K562 (cell line): ENCODE data around the gene CSRNP3. TPM values are rescaled to one million over a fixed set of nuclear protein-coding genes. Genes with fewer than 3 reads are reported as not detected.

ENCODE experiments used
- ATAC-seq: fragments of 200-7000 bp; cut with Tn5 transposase; 3 replicates; pipeline ENCODE4 v1.9.1; 2020; ENCODE audit warnings: moderate library complexity
- BruUV-seq: library from RNA; stranded (reverse); fragments of 400-500 nt; replicated peaks from 2 replicates; lab custom pipeline; 2021; lab: Mats Ljungman, UMichigan
- CTCF ChIA-PET: fragments of 300-600 bp; formaldehyde crosslinking; extraction: SDS; loops from one replicate; lab custom pipeline; 2021; ENCODE audit warnings: low intra/inter-chr PET ratio; lab: Yijun Ruan, JAX
- POLR2A ChIA-PET: fragments of 300-600, 350-650 bp; sonication (Branson Sonifier 250); formaldehyde crosslinking; extraction: SDS; loops from one replicate; lab custom pipeline; 2021; ENCODE audit warnings: antibody characterized with exemption, inconsistent platforms; lab: Yijun Ruan, JAX
- DNase-seq, 4 experiments: peaks; one replicate each; pipeline versions ENCODE4 v3.0.0 to v3.0.0-alpha.2; 2011 to 2018; ENCODE audit warnings: low spot score in 3 of 4, mixed read lengths in 3 of 4; ENCODE audit errors: extremely low read depth in 1 of 4
- FAIRE-seq: peaks from 2 replicates; lab custom pipeline; 2011; peaks lifted over from hg19 to GRCh38; lab: Jason Lieb, UNC
- H2AFZ ChIP-seq: 2 replicates; pipeline ENCODE4 v1.6.0; 2011; ENCODE audit warnings: low read depth, low read length, control low read depth, inconsistent platforms
- H3K27ac ChIP-seq: fragments of 200-600 bp; 3 replicates; pipeline ENCODE4 v1.8.0; 2011; ENCODE audit warnings: low read depth, mild to moderate bottlenecking, control low read depth, inconsistent platforms, low read length, moderate library complexity, mixed read lengths; ENCODE audit errors: extremely low read depth
- H3K27me3 ChIP-seq, 2 experiments: fragments of 300-600 bp in 1 of 2; 2 replicates in 1 of 2; 3 replicates in 1 of 2; pipeline versions ENCODE4 v1.6.0 to v1.8.0; 2011; ENCODE audit warnings: inconsistent platforms in 2 of 2, low read length in 2 of 2, mild to moderate bottlenecking in 1 of 2, mixed read lengths in 1 of 2, moderate library complexity in 1 of 2; ENCODE audit not compliant: control insufficient read depth in 2 of 2, insufficient read depth in 2 of 2
- H3K36me3 ChIP-seq: fragments of 300-600 bp; 3 replicates; pipeline ENCODE4 v1.8.0; 2011; ENCODE audit warnings: mild to moderate bottlenecking, low read length, inconsistent platforms; ENCODE audit not compliant: control insufficient read depth, insufficient read depth
- H3K4me1 ChIP-seq, 2 experiments: fragments of 200-600 bp in 1 of 2; replicated peaks in 1 of 2; 2 replicates in 1 of 2; 3 replicates in 1 of 2; pipeline versions ENCODE4 v1.5.1 to v1.8.0; 2011; ENCODE audit warnings: inconsistent platforms in 2 of 2, low read length in 2 of 2, mild to moderate bottlenecking in 1 of 2, mixed read lengths in 1 of 2, moderate library complexity in 1 of 2; ENCODE audit not compliant: control insufficient read depth in 2 of 2, insufficient read depth in 2 of 2
- H3K4me2 ChIP-seq: 2 replicates; pipeline ENCODE4 v1.6.1; 2011; ENCODE audit warnings: low read length, control low read depth, inconsistent platforms, mixed read lengths; ENCODE audit not compliant: insufficient read depth
- H3K4me3 ChIP-seq: fragments of 200-600 bp; sonication (generic), shearing (Covaris generic); 2 replicates; pipeline ENCODE4 v1.5.1; 2016; ENCODE audit warnings: control low read depth, inconsistent platforms
- H3K79me2 ChIP-seq: fragments of 200-600 bp; 3 replicates; pipeline ENCODE4 v1.8.0; 2011; ENCODE audit warnings: low read length, inconsistent platforms; ENCODE audit not compliant: control insufficient read depth, insufficient read depth
- H3K9ac ChIP-seq, 2 experiments: 2 replicates each; pipeline versions ENCODE4 v1.6.0 to v1.6.1; 2011; ENCODE audit warnings: low read depth in 2 of 2, low read length in 2 of 2, control low read depth in 1 of 2, inconsistent platforms in 1 of 2, mild to moderate bottlenecking in 1 of 2, mixed read lengths in 1 of 2; ENCODE audit not compliant: insufficient read depth in 1 of 2
- H3K9me1 ChIP-seq: one replicate; pipeline ENCODE4 v1.6.0; 2011; ENCODE audit warnings: inconsistent platforms, mild to moderate bottlenecking, low read length, moderate library complexity; ENCODE audit not compliant: control insufficient read depth, insufficient read depth
- H3K9me3 ChIP-seq: replicated peaks from 2 replicates; pipeline ENCODE4 v1.5.1; 2011; ENCODE audit warnings: low read depth, low read length, inconsistent platforms; ENCODE audit not compliant: control insufficient read depth, insufficient read depth
- H4K20me1 ChIP-seq: replicated peaks from 2 replicates; pipeline ENCODE4 v1.6.1; 2011; ENCODE audit warnings: low read length, inconsistent platforms, mixed read lengths; ENCODE audit not compliant: control insufficient read depth, insufficient read depth
- CEBPB ChIP-seq: fragments of 450-650 bp; IDR thresholded peaks from 2 replicates; pipeline ENCODE4 v1.6.1; 2016; ENCODE audit warnings: missing genetic modification characterization, missing compliant biosample characterization
- ELF1 ChIP-seq: fragments of 200-800 bp; sonication (Bioruptor generic); IDR thresholded peaks from 2 replicates; pipeline ENCODE4 v1.6.1; 2016; ENCODE audit warnings: missing genetic modification characterization, missing compliant biosample characterization
- THAP7 ChIP-seq: fragments of 250-450 bp; sonication (Bioruptor Pico); IDR thresholded peaks from 2 replicates; pipeline ENCODE4 v1.5.0; 2021
- THRAP3 ChIP-seq: fragments of 450-650 bp; IDR thresholded peaks from 2 replicates; pipeline ENCODE4 v1.6.1; 2016; ENCODE audit warnings: mild to moderate bottlenecking, inconsistent platforms, borderline replicate concordance
- ZBTB8A ChIP-seq: fragments of 450-650 bp; IDR thresholded peaks from 2 replicates; pipeline ENCODE4 v1.6.1; 2018; ENCODE audit warnings: mild to moderate bottlenecking, moderate library complexity; ENCODE audit not compliant: partially characterized antibody
- ZNF347 ChIP-seq: fragments of 450-650 bp; formaldehyde crosslinking; IDR thresholded peaks from 2 replicates; pipeline ENCODE4 v1.4.0; 2020; ENCODE audit warnings: low read depth, mild to moderate bottlenecking, moderate library complexity
- WGBS: fragments of 100-300 bp; shearing (Covaris generic); methylation state at CpG from one replicate; pipeline ENCODE4 v1.1.6; 2016; ENCODE audit warnings: low coverage, mixed read lengths; ENCODE audit not compliant: insufficient coverage; ENCODE audit errors: missing lambda C conversion rate; 5-methylcytosine and 5-hydroxymethylcytosine counted together
- in situ Hi-C: fragments of 300-500 bp; cut with MboI; formaldehyde crosslinking; loops from 4 replicates; pipeline ENCODE4 v1.15.0; 2018; ENCODE audit warnings: inconsistent platforms, mixed read lengths
- intact Hi-C: fragments of 100-400 bp; cut with micrococcal nuclease; formaldehyde crosslinking; loops from 2 replicates; pipeline ENCODE4 v1.14.2; 2022
- polyA plus RNA-seq, 8 experiments: library from polyadenylated mRNA; depleted of rRNA in 4 of 8; stranded (reverse) in 5 of 8; unstranded in 3 of 8; fragments of >200 nt; fragmentation: Nextera tagmentation in 2 of 8; fragmentation: Illumina TruSeq in 1 of 8; extraction: Ambion mirVana in 2 of 8; extraction: Trizol in 1 of 8; gene quantifications; 2 replicates each; pipeline versions ENCODE4 v1.2.1 to v1.2.3, GENCODE V29; 2011 to 2014; ENCODE audit warnings: inconsistent platforms in 1 of 8, missing spikeins in 1 of 8
- total RNA-seq, 7 experiments: library from RNA; depleted of rRNA in 6 of 7; stranded (reverse); fragments of >200 nt in 6 of 7; fragmentation: Illumina TruSeq in 2 of 7; extraction: Trizol in 2 of 7; gene quantifications; 2 replicates each; pipeline versions ENCODE4 v1.2.1 to v1.2.3, GENCODE V29; 2011 to 2021; ENCODE audit warnings: low replicate concordance in 1 of 7

Gene CSRNP3
- total and polyA plus RNA-seq, 9 of the 15 experiments (the other 6 are each of a cell fraction or from before 2014, with no cell fraction given): not detected

- Histone ChIP-seq H2AFZ (no peak overlapping the region), H4K20me1 (no peaks in the 10 kb centered on the region), H3K79me2 (no peaks in the 10 kb centered on the region), H3K9me3 (no peaks in the 10 kb centered on the region), H3K36me3 (no peaks in the 10 kb centered on the region), H3K4me1 (no peaks in the 10 kb centered on the region), H3K4me3 (no peak overlapping the region), H3K9me1 (no peaks in the 10 kb centered on the region), H3K9ac (no peak overlapping the region), H3K4me2 (no peak overlapping the region), H3K27me3 (no peaks in the 10 kb centered on the region), H3K27ac (no peak overlapping the region)
- ChIA-PET CTCF (no interaction called here), POLR2A (interaction anchor here (0.8 kb wide), 1 partner anchor 571 kb away, joined by 3 read pairs; no protein-coding TSS in a partner anchor)
- DNase-seq (no peak), FAIRE-seq (no peak), ATAC-seq (no peak)
- in situ Hi-C loops (no loop called here), intact Hi-C loops (no loop called here)
- no peak for TF ChIP-seq ELF1 (tag)
- no peak for TF ChIP-seq ZNF347 (CRISPR knock-in tag)
- 0 out of 2 replicates have a peak, but pooled peaks have one; percentile 32 for TF ChIP-seq CEBPB (tag)
- TF ChIP-seq THRAP3: no peak
- TF ChIP-seq ZBTB8A: no peak
- TF ChIP-seq THAP7 (CRISPR knock-in tag): no peak
- WGBS: 3% methylated on average over 3 of the region's 3 CpGs
- BruUV-seq: no TSS peak
Measured at GRCh38 chr2:165601928-165602521, 132.5 kb downstream of the CSRNP3 start.
